GM19035 (cell line): ENCODE results near the gene TSPAN18.

Experiments
- ATAC-seq: cut with Tn5 transposase; IDR thresholded peaks from one replicate; pipeline ENCODE4 v1.9.1; 2021; ENCODE audit not compliant: unreplicated experiment

TSPAN18 gene

GRCh38 chr11:44971185-44971584 is 244.4 kb downstream of the TSPAN18 start:
- ATAC-seq, result no peak

- ATAC-seq, result no peak
Measured at GRCh38 chr11:44972746-44973435, 246.1 kb downstream of the TSPAN18 start.

GRCh38 chr11:44973632-44974401 is 247.1 kb downstream of the TSPAN18 start:
- no peak for ATAC-seq

- no peak for ATAC-seq
Measured at GRCh38 chr11:44974402-44975000, 247.7 kb downstream of the TSPAN18 start.

GRCh38 chr11:44976576-44976975 is 249.8 kb downstream of the TSPAN18 start:
- ATAC-seq, result no peak

- ATAC-seq, result no peak
Measured at GRCh38 chr11:44977493-44977984, 250.8 kb downstream of the TSPAN18 start.

GRCh38 chr11:44978274-44978960 is 251.7 kb downstream of the TSPAN18 start:
- ATAC-seq, result no peak

GRCh38 chr11:44978961-44979331 is 252.2 kb downstream of the TSPAN18 start:
- ATAC-seq, result no peak

GRCh38 chr11:44979543-44980399 is 253.0 kb downstream of the TSPAN18 start:
- no peak for ATAC-seq

- no peak for ATAC-seq
Measured at GRCh38 chr11:44980533-44981427, 254.0 kb downstream of the TSPAN18 start.
